ENCODE results near the gene SRL. TPM values are rescaled to one million over a fixed set of nuclear protein-coding genes. Genes with fewer than 3 reads are reported as not detected.

Gene SRL
- total RNA-seq, 1 donor, result not detected

- H3K4me1 ChIP-seq (ENCODE audit: insufficient read depth, low read length), result peaks cover 16% of the 10 kb centered on the region
- no peaks in the 10 kb centered on the region for H3K36me3 ChIP-seq (ENCODE audit: insufficient read depth, low read length)
- no peaks in the 10 kb centered on the region for H3K27me3 ChIP-seq (ENCODE audit: insufficient read depth, low read length)
- H3K9me3 ChIP-seq (ENCODE audit: low read depth, low read length), result no peaks in the 10 kb centered on the region
- H4K20me1 ChIP-seq (ENCODE audit: insufficient read depth, low read length), result no peaks in the 10 kb centered on the region
- no peak overlapping the region for H3K27ac ChIP-seq (ENCODE audit: low read depth, low read length)
- H3K4me3 ChIP-seq (ENCODE audit: insufficient read depth, low read length), result no peak overlapping the region
- no peak overlapping the region for H3K4me2 ChIP-seq (ENCODE audit: insufficient read depth, low read length)
- no peaks in the 10 kb centered on the region for H3K79me2 ChIP-seq (ENCODE audit: insufficient read depth, low read length)
- H2AFZ ChIP-seq (ENCODE audit: low read length), result no peak overlapping the region
- DNase-seq (ENCODE audit: insufficient read length, low spot score, missing footprints), result no peak
- TF ChIP-seq, protein P1, sequence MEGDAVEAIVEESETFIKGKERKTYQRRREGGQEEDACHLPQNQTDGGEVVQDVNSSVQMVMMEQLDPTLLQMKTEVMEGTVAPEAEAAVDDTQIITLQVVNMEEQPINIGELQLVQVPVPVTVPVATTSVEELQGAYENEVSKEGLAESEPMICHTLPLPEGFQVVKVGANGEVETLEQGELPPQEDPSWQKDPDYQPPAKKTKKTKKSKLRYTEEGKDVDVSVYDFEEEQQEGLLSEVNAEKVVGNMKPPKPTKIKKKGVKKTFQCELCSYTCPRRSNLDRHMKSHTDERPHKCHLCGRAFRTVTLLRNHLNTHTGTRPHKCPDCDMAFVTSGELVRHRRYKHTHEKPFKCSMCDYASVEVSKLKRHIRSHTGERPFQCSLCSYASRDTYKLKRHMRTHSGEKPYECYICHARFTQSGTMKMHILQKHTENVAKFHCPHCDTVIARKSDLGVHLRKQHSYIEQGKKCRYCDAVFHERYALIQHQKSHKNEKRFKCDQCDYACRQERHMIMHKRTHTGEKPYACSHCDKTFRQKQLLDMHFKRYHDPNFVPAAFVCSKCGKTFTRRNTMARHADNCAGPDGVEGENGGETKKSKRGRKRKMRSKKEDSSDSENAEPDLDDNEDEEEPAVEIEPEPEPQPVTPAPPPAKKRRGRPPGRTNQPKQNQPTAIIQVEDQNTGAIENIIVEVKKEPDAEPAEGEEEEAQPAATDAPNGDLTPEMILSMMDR (IDR thresholded peaks at IDR 0.05; ENCODE audit: extremely low read depth, low read depth, low read length), result no peak
Observed at GRCh38 chr16:4178468-4179010, 63.3 kb downstream of the SRL start.

GRCh38 chr16:4176906-4177417, 64.9 kb downstream of the SRL start:
- no peak overlapping the region for H3K4me3 ChIP-seq (ENCODE audit: insufficient read depth, low read length)
- H3K9me3 ChIP-seq (ENCODE audit: low read depth, low read length), result no peaks in the 10 kb centered on the region
- H3K4me1 ChIP-seq (ENCODE audit: insufficient read depth, low read length), result peaks cover 20% of the 10 kb centered on the region
- peak overlapping the region; percentile 19 for H3K4me2 ChIP-seq (ENCODE audit: insufficient read depth, low read length)
- no peaks in the 10 kb centered on the region for H3K79me2 ChIP-seq (ENCODE audit: insufficient read depth, low read length)
- no peak overlapping the region for H2AFZ ChIP-seq (ENCODE audit: low read length)
- H3K27me3 ChIP-seq (ENCODE audit: insufficient read depth, low read length), result no peaks in the 10 kb centered on the region
- H3K36me3 ChIP-seq (ENCODE audit: insufficient read depth, low read length), result no peaks in the 10 kb centered on the region
- no peaks in the 10 kb centered on the region for H4K20me1 ChIP-seq (ENCODE audit: insufficient read depth, low read length)
- no peak overlapping the region for H3K27ac ChIP-seq (ENCODE audit: low read depth, low read length)
- peak; percentile 88 for DNase-seq (ENCODE audit: insufficient read length, low spot score, missing footprints)
- TF ChIP-seq, protein P1 (IDR thresholded peaks at IDR 0.05; ENCODE audit: extremely low read depth, low read depth, low read length), result no peak

GRCh38 chr16:4175849-4176248, 66.0 kb downstream of the SRL start:
- DNase-seq (ENCODE audit: insufficient read length, low spot score, missing footprints), result no peak
- H3K27me3 ChIP-seq (ENCODE audit: insufficient read depth, low read length), result no peaks in the 10 kb centered on the region
- H4K20me1 ChIP-seq (ENCODE audit: insufficient read depth, low read length), result no peaks in the 10 kb centered on the region
- H3K9me3 ChIP-seq (ENCODE audit: low read depth, low read length), result no peaks in the 10 kb centered on the region
- H3K4me3 ChIP-seq (ENCODE audit: insufficient read depth, low read length), result no peak overlapping the region
- no peak overlapping the region for H3K27ac ChIP-seq (ENCODE audit: low read depth, low read length)
- TF ChIP-seq, protein P1 (IDR thresholded peaks at IDR 0.05; ENCODE audit: extremely low read depth, low read depth, low read length), result no peak
- peaks cover 20% of the 10 kb centered on the region for H3K4me1 ChIP-seq (ENCODE audit: insufficient read depth, low read length)
- H2AFZ ChIP-seq (ENCODE audit: low read length), result peak overlapping the region; percentile 6
- H3K36me3 ChIP-seq (ENCODE audit: insufficient read depth, low read length), result no peaks in the 10 kb centered on the region
- H3K79me2 ChIP-seq (ENCODE audit: insufficient read depth, low read length), result no peaks in the 10 kb centered on the region
- H3K4me2 ChIP-seq (ENCODE audit: insufficient read depth, low read length), result no peak overlapping the region

DNA sequence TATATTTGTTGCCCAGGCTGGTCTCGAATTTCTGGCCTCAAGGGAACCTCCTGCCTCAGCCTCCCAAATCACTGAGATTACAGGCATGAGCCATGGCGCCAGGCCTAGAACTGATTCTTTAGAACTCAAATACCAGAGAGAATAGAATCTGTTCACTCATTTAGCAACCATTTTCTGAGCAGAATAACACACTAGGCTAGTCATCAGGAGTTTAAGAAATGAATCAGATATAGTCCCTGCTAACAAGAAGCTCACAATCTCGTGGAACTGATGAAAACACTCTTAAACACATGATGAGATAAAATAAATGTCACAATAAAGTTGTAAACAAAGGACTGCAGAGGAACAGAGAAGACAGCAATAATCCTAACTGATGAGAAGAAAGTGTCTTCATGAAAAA, 69.8 kb downstream of the SRL start:
- TF ChIP-seq, protein P1 (IDR thresholded peaks at IDR 0.05; ENCODE audit: extremely low read depth, low read depth, low read length), result no peak
- Histone ChIP-seq H3K27me3 (ENCODE audit: insufficient read depth, low read length) (no peaks in the 10 kb centered on the region), H3K27ac (ENCODE audit: low read depth, low read length) (peak overlapping the region; percentile 31), H3K9me3 (ENCODE audit: low read depth, low read length) (no peaks in the 10 kb centered on the region), H2AFZ (ENCODE audit: low read length) (peak overlapping the region; percentile 73), H3K4me1 (ENCODE audit: insufficient read depth, low read length) (peaks cover 15% of the 10 kb centered on the region), H3K36me3 (ENCODE audit: insufficient read depth, low read length) (no peaks in the 10 kb centered on the region), H3K79me2 (ENCODE audit: insufficient read depth, low read length) (no peaks in the 10 kb centered on the region), H3K4me2 (ENCODE audit: insufficient read depth, low read length) (no peak overlapping the region), H4K20me1 (ENCODE audit: insufficient read depth, low read length) (no peaks in the 10 kb centered on the region), H3K4me3 (ENCODE audit: insufficient read depth, low read length) (no peak overlapping the region)
- peak; percentile 93 for DNase-seq (ENCODE audit: insufficient read length, low spot score, missing footprints)

Data from osteoblast (primary cell).